B cell (primary cell): ENCODE measurements around the gene CMTM6.

Source experiments
- CTCF ChIP-seq: fragments of 200-600 bp; IDR thresholded peaks from one replicate; pipeline ENCODE4 v1.8.0; 2022; ENCODE audit warnings: antibody characterized with exemption, mild to moderate bottlenecking
- EZH2 ChIP-seq: IDR thresholded peaks from 2 replicates; pipeline ENCODE4 v1.6.1; 2012; ENCODE audit warnings: borderline replicate concordance, low read depth, mild to moderate bottlenecking, moderate library complexity, low read length; ENCODE audit not compliant: insufficient read depth, poor library complexity, severe bottlenecking

DNA sequence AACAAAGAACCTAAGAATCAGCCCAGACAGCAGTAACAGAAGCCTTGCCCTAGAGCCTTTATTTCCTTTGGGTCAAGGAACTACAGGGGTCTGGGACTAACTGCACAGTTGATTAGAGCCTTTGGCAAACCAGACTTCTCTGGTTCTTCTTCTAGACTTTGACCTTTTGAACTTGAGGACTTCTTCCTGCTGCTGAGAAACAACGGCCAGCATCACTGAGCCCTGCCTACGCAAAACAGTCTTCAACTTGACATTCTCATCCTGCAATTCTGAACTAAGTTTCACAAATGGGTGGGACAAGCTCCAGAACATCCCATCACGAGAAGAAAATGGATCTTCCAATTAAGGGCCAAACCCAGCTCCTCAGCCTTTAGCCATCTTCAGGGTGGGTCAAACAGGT is 31.4 kb downstream of the CMTM6 start:
- no peak for TF ChIP-seq CTCF
- TF ChIP-seq EZH2: no peak
